Osteocyte (in vitro differentiated cells): ENCODE data around the gene KLRK1. TPM values are rescaled to one million over a fixed set of nuclear protein-coding genes. Genes with fewer than 3 reads are reported as not detected.
A peak's percentile ranks its signal among the peaks of the same experiment; 100 is the strongest.
"Not testable (repeated sequence)": the region's sequence is repeated elsewhere in the genome, so short reads cannot be mapped to it uniquely, and the experiment has no call there.

ENCODE experiments used
- DNase-seq: peaks from one replicate; pipeline ENCODE4 v3.0.0; 2021; ENCODE audit warnings: mixed read lengths; ENCODE audit not compliant: unreplicated experiment; ENCODE audit errors: extremely low spot score
- H3K27ac Mint-ChIP-seq: one replicate; pipeline ENCODE4 v1.8.0; 2021; ENCODE audit warnings: mild to moderate bottlenecking, mixed read lengths; ENCODE audit not compliant: unreplicated experiment
- H3K27me3 Mint-ChIP-seq: one replicate; pipeline ENCODE4 v1.8.0; 2021; ENCODE audit warnings: mixed read lengths; ENCODE audit not compliant: unreplicated experiment
- H3K36me3 Mint-ChIP-seq: one replicate; pipeline ENCODE4 v1.8.0; 2021; ENCODE audit warnings: mixed read lengths; ENCODE audit not compliant: unreplicated experiment
- H3K4me1 Mint-ChIP-seq: one replicate; pipeline ENCODE4 v1.8.0; 2021; ENCODE audit warnings: mixed read lengths; ENCODE audit not compliant: unreplicated experiment
- H3K4me3 Mint-ChIP-seq: one replicate; pipeline ENCODE4 v1.8.0; 2021; ENCODE audit warnings: mild to moderate bottlenecking, moderate library complexity, mixed read lengths; ENCODE audit not compliant: unreplicated experiment
- H3K9me3 Mint-ChIP-seq: one replicate; pipeline ENCODE4 v1.8.0; 2021; ENCODE audit warnings: mixed read lengths; ENCODE audit not compliant: unreplicated experiment
- total RNA-seq: library from RNA; stranded (reverse); gene quantifications from 2 replicates; pipeline ENCODE4 v1.2.1, GENCODE V29; 2021
- TF ChIP-seq, protein P1 (sequence below): fragments of 200-600 bp; sonication (generic); IDR thresholded peaks from 2 replicates; pipeline ENCODE4 v1.5.0; 2021; ENCODE audit warnings: antibody characterized with exemption, mild to moderate bottlenecking, moderate library complexity

KLRK1 gene
- total RNA-seq, 1 donor from 2014 or later: 3.2 TPM

DNA sequence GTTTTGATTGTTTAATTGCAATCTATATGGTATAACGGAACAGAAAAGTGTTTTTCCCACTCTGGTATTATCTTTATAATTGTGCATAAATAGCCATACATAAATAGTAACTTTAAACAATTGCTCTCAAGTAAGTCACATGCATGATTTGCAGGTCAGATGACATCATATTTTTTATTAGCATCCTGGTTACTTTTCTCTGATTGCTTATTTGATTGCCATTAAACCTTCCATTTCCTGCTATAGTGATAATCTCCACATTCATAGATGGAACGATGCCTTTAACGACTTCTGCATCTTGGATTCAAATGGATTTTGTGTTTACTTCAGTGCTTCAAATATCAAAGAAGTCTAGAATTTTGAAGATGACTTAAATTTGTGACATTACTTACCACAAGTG, 3.5 kb upstream of the KLRK1 start:
- Mint-ChIP-seq H3K27ac (peak overlapping the region; percentile 91), H3K36me3 (no peaks in the 10 kb centered on the region), H3K4me1 (peaks cover 87% of the 10 kb centered on the region), H3K4me3 (no peak overlapping the region), H3K9me3 (no peaks in the 10 kb centered on the region), H3K27me3 (no peaks in the 10 kb centered on the region)
- no peak for DNase-seq
- TF ChIP-seq, protein P1, sequence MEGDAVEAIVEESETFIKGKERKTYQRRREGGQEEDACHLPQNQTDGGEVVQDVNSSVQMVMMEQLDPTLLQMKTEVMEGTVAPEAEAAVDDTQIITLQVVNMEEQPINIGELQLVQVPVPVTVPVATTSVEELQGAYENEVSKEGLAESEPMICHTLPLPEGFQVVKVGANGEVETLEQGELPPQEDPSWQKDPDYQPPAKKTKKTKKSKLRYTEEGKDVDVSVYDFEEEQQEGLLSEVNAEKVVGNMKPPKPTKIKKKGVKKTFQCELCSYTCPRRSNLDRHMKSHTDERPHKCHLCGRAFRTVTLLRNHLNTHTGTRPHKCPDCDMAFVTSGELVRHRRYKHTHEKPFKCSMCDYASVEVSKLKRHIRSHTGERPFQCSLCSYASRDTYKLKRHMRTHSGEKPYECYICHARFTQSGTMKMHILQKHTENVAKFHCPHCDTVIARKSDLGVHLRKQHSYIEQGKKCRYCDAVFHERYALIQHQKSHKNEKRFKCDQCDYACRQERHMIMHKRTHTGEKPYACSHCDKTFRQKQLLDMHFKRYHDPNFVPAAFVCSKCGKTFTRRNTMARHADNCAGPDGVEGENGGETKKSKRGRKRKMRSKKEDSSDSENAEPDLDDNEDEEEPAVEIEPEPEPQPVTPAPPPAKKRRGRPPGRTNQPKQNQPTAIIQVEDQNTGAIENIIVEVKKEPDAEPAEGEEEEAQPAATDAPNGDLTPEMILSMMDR: no peak

DNA sequence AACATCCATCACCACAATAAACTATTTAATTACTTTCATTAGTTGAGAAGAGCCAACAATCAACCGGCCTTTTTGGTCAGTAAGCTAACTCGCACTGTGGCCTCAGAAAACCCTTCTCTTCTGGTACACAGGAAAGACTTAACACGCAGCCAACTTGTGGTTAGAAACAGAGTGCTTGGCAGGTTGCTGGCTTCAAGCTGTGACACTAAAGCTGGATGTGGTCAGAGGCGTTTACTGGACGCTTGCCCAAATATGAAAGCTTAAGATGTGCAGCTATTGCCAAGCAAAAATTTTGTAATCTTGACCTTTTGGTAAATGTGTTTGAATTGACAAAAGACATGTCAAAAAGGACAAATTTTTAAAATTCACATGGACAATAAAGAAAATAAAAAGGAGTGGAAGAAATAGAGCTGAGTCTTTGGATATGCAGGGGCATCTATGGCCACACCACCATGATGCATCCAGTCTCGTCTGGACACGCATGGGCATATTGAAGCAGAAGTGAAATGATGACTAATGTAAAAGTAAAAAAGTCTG, 2.6 kb upstream of the KLRK1 start:
- peaks cover 83% of the 10 kb centered on the region for H3K4me1 Mint-ChIP-seq
- H3K4me3 Mint-ChIP-seq: peak overlapping the region; percentile 57
- TF ChIP-seq, protein P1: no peak
- peak; percentile 90 for DNase-seq
- no peaks in the 10 kb centered on the region for H3K36me3 Mint-ChIP-seq
- H3K27me3 Mint-ChIP-seq: no peaks in the 10 kb centered on the region
- H3K9me3 Mint-ChIP-seq: no peaks in the 10 kb centered on the region
- peak overlapping the region; percentile 91 for H3K27ac Mint-ChIP-seq

DNA sequence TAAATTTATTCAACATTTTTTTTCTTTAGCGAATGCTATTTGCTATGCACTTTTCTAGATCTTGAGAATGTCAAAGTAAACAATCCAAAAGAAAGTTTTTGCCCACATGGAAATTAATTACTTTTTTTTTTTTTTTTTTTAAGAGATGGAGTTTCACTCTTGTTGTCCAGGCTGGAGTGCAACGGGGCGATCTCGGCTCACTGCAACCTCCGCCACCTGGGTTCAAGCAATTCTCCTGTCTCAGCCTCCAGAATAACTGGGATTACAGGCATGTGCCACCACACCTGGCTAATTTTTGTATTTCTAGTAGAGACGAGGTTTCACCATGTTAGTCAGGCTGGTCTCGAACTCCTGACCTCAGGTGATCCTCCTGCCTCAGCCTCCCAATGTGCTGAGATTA, 1.1 kb upstream of the KLRK1 start:
- not testable (repeated sequence) for H3K4me3 Mint-ChIP-seq, H3K9me3 Mint-ChIP-seq, H3K36me3 Mint-ChIP-seq, H3K27ac Mint-ChIP-seq, DNase-seq, H3K27me3 Mint-ChIP-seq
- peaks cover 78% of the 10 kb centered on the region for H3K4me1 Mint-ChIP-seq

DNA sequence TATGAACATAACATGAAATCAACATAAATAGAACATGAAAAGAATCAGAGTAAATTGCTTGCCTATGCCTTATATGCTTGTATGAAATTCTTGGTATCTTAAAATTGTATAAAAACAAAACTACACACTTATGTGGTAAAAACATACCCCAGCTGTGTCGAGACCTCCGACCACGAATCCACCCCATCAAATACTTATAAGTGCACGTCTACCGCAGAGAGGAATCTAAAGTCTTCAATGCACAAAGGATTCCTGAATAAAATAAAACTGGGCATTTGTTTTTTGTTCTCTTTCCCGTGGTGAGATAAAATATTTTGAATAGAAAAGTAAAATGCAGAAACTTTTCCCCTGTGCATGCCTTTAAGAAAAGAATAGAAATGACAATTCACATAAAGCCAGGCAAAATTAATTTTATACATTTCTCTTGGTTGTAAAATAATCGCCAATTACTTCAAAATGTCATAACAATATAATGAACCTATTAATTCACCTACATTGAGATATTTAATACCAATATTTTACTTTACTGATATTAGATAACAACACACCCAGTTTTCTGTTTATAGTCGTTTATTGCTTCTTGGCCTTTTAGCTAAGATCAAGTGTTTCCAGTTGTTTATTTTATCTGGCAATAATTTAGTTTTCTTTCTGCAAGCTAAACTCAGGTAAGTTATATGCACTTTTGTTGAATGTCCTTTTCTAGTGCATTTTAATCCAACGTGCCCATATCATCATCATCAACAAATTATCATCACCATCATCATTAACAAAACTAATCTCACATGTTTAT, 1.0 kb downstream of the KLRK1 start:
- Mint-ChIP-seq H3K36me3 (peaks cover 9% of the 10 kb centered on the region), H3K27me3 (no peaks in the 10 kb centered on the region), H3K9me3 (peaks cover 10% of the 10 kb centered on the region), H3K27ac (peak overlapping the region; percentile 88), H3K4me1 (peaks cover 72% of the 10 kb centered on the region), H3K4me3 (peak overlapping the region; percentile 55)
- no peak for DNase-seq
- TF ChIP-seq, protein P1: no peak

DNA sequence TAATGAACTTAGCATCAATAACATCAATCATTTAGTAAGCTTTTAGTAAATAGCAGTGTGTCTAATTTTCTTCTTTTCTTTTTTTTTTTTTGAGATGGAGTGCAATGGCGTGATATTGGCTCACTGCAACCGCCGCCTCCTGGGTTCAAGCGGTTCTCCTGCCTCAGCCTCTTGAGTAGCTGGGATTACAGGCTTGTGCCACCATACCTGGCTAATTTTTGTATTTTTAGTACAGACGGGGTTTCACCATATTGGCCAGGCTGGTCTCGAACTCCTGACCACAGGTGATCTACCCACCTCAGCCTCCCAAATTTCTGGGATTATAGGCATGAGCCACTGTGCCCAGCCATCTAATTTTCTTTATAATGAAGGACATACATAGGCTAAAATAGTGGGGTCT, 2.3 kb downstream of the KLRK1 start:
- Mint-ChIP-seq H3K4me1 (peaks cover 59% of the 10 kb centered on the region), H3K36me3 (peaks cover 13% of the 10 kb centered on the region), H3K9me3 (peaks cover 10% of the 10 kb centered on the region)
- not testable (repeated sequence) for H3K27ac Mint-ChIP-seq, H3K4me3 Mint-ChIP-seq, DNase-seq, H3K27me3 Mint-ChIP-seq

DNA sequence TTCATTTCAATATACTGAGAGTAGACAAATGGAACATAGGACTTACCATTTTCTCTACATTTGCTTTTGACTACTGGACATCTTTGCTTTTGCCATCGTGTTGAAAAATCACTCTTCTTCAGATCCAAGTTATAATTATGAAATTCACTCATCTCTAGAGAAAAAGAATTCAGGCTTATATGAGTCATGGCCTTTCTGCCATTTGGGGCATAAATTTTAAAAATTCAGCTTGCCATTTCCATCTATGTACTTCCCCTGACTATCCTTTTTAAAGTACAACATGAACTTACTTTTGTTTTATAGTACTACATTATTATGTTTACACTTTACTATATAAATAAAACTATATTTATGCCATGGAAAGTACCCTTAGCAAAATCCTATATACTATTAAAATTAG, 3.0 kb downstream of the KLRK1 start:
- H3K4me3 Mint-ChIP-seq: no peak overlapping the region
- no peaks in the 10 kb centered on the region for H3K27me3 Mint-ChIP-seq
- TF ChIP-seq, protein P1: no peak
- H3K27ac Mint-ChIP-seq: no peak overlapping the region
- peaks cover 15% of the 10 kb centered on the region for H3K36me3 Mint-ChIP-seq
- peaks cover 10% of the 10 kb centered on the region for H3K9me3 Mint-ChIP-seq
- peaks cover 54% of the 10 kb centered on the region for H3K4me1 Mint-ChIP-seq
- DNase-seq: no peak
